HepG2 (cell line): ENCODE data around the gene CUL4A. TPM values are rescaled to one million over a fixed set of nuclear protein-coding genes. Genes with fewer than 3 reads are reported as not detected.

Experiments used
- MIER2 ChIP-seq: IDR thresholded peaks from 2 replicates; pipeline ENCODE4 v1.6.1; 2016; ENCODE audit warnings: missing biosample characterization, missing genetic modification reagents
- PHF8 ChIP-seq: sonication (generic); formaldehyde crosslinking; IDR thresholded peaks from 2 replicates; pipeline ENCODE4 v1.5.0; 2020; ENCODE audit warnings: missing genetic modification reagents
- TMF1 ChIP-seq: sonication (generic); formaldehyde crosslinking; IDR thresholded peaks from 2 replicates; pipeline ENCODE4 v1.8.1; 2022; ENCODE audit warnings: low read depth, missing genetic modification reagents
- XRCC5 ChIP-seq: fragments of 200-400 bp; formaldehyde crosslinking; optimal IDR thresholded peaks from 2 replicates; pipeline ENCODE3; 2017; ENCODE audit warnings: mild to moderate bottlenecking, low read length
- ZKSCAN5 ChIP-seq: sonication (generic); formaldehyde crosslinking; IDR thresholded peaks from 2 replicates; pipeline ENCODE4 v1.5.1; 2020; ENCODE audit warnings: mild to moderate bottlenecking, missing genetic modification reagents
- ZNF225 ChIP-seq: sonication (generic); formaldehyde crosslinking; IDR thresholded peaks from 2 replicates; pipeline ENCODE4 v1.4.0; 2020; ENCODE audit warnings: mild to moderate bottlenecking, missing genetic modification reagents
- ZNF235 ChIP-seq: sonication (generic); formaldehyde crosslinking; IDR thresholded peaks from 2 replicates; pipeline ENCODE4 v1.8.1; 2023; ENCODE audit warnings: mild to moderate bottlenecking, missing genetic modification reagents, borderline replicate concordance
- ZNF501 ChIP-seq: sonication (generic); formaldehyde crosslinking; IDR thresholded peaks from 2 replicates; pipeline ENCODE4 v1.5.1; 2020; ENCODE audit warnings: mild to moderate bottlenecking, moderate library complexity, missing genetic modification reagents
- ZNF563 ChIP-seq: sonication (generic); formaldehyde crosslinking; IDR thresholded peaks from 2 replicates; pipeline ENCODE4 v1.8.0; 2022; ENCODE audit warnings: mild to moderate bottlenecking, moderate library complexity, missing genetic modification reagents
- ZNF781 ChIP-seq: sonication (generic); formaldehyde crosslinking; IDR thresholded peaks from 2 replicates; pipeline ENCODE4 v1.5.1; 2020; ENCODE audit warnings: borderline replicate concordance, mild to moderate bottlenecking, missing genetic modification reagents; ENCODE audit errors: not compliant biosample characterization
- polyA plus RNA-seq, 8 experiments: library from polyadenylated mRNA; depleted of rRNA in 3 of 8; stranded (reverse) in 7 of 8; unstranded in 1 of 8; fragments of >200 nt; fragmentation: Illumina TruSeq in 4 of 8; extraction: Trizol in 4 of 8; gene quantifications; 2 replicates each; pipeline versions ENCODE4 v1.2.1 to v1.2.3, GENCODE V29; 2011 to 2016; ENCODE audit warnings: low read depth in 4 of 8, missing spikeins in 1 of 8, mixed read lengths in 1 of 8; ENCODE audit not compliant: insufficient read depth in 1 of 8
- total RNA-seq, 5 experiments: library from RNA; depleted of rRNA; stranded (reverse); fragments of >200 nt; fragmentation: Illumina TruSeq; extraction: Trizol; gene quantifications; 2 replicates each; pipeline ENCODE4 v1.2.3, GENCODE V29; 2016; ENCODE audit warnings: low read depth in 1 of 5
- TF ChIP-seq, protein P1 (sequence below): sonication (generic); formaldehyde crosslinking; IDR thresholded peaks from 2 replicates; pipeline ENCODE4 v1.8.0; 2022; ENCODE audit warnings: missing genetic modification reagents, mild to moderate bottlenecking, moderate library complexity, borderline replicate concordance
- TF ChIP-seq, protein P2 (sequence below): sonication (generic); formaldehyde crosslinking; IDR thresholded peaks from 2 replicates; pipeline ENCODE4 v1.5.0; 2020; ENCODE audit warnings: mild to moderate bottlenecking, missing genetic modification reagents, moderate library complexity
- TF ChIP-seq, protein P3 (sequence below): sonication (generic); formaldehyde crosslinking; IDR thresholded peaks from 2 replicates; pipeline ENCODE4 v1.4.0; 2020; ENCODE audit warnings: missing genetic modification reagents

Gene CUL4A
- total and polyA plus RNA-seq, 2 of the 13 experiments (the other 11 are each of a cell fraction or from before 2014, with no cell fraction given) = 51.2 to 75.3 TPM

DNA sequence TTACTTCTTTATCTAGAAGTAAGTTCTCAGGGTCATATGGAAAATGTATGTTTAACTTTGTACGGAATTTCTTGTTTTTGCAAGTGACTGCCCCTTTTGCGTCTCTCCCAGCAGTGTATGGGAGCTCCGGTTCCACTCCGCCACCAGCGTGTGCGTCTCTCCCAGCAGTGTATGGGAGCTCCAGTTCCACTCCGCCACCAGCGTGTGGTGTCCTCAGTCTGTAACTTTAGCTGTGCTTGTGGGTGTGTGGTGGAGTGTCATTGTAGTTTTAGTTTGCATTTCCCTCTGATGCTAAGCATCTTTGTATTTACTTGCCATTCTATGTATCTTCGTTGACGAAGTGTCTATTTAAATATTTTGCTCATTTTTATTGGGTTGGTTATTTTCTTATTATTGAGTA lies 2.4 kb downstream of the CUL4A start (continued):
- TF ChIP-seq TMF1 (no peak), ZNF563 (CRISPR knock-in tag) (no peak), ZNF501 (CRISPR knock-in tag) (no peak), PHF8 (CRISPR knock-in tag) (no peak), XRCC5 (no peak), ZNF781 (CRISPR knock-in tag) (no peak), ZKSCAN5 (CRISPR knock-in tag) (no peak), ZNF235 (CRISPR knock-in tag) (no peak), ZNF225 (CRISPR knock-in tag) (no peak), MIER2 (no peak)
- TF ChIP-seq, protein P1, sequence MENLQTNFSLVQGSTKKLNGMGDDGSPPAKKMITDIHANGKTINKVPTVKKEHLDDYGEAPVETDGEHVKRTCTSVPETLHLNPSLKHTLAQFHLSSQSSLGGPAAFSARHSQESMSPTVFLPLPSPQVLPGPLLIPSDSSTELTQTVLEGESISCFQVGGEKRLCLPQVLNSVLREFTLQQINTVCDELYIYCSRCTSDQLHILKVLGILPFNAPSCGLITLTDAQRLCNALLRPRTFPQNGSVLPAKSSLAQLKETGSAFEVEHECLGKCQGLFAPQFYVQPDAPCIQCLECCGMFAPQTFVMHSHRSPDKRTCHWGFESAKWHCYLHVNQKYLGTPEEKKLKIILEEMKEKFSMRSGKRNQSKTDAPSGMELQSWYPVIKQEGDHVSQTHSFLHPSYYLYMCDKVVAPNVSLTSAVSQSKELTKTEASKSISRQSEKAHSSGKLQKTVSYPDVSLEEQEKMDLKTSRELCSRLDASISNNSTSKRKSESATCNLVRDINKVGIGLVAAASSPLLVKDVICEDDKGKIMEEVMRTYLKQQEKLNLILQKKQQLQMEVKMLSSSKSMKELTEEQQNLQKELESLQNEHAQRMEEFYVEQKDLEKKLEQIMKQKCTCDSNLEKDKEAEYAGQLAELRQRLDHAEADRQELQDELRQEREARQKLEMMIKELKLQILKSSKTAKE (CRISPR knock-in tag) = no peak
- TF ChIP-seq, protein P2, sequence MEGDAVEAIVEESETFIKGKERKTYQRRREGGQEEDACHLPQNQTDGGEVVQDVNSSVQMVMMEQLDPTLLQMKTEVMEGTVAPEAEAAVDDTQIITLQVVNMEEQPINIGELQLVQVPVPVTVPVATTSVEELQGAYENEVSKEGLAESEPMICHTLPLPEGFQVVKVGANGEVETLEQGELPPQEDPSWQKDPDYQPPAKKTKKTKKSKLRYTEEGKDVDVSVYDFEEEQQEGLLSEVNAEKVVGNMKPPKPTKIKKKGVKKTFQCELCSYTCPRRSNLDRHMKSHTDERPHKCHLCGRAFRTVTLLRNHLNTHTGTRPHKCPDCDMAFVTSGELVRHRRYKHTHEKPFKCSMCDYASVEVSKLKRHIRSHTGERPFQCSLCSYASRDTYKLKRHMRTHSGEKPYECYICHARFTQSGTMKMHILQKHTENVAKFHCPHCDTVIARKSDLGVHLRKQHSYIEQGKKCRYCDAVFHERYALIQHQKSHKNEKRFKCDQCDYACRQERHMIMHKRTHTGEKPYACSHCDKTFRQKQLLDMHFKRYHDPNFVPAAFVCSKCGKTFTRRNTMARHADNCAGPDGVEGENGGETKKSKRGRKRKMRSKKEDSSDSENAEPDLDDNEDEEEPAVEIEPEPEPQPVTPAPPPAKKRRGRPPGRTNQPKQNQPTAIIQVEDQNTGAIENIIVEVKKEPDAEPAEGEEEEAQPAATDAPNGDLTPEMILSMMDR (CRISPR knock-in tag) = peak; percentile 70
- TF ChIP-seq, protein P3, sequence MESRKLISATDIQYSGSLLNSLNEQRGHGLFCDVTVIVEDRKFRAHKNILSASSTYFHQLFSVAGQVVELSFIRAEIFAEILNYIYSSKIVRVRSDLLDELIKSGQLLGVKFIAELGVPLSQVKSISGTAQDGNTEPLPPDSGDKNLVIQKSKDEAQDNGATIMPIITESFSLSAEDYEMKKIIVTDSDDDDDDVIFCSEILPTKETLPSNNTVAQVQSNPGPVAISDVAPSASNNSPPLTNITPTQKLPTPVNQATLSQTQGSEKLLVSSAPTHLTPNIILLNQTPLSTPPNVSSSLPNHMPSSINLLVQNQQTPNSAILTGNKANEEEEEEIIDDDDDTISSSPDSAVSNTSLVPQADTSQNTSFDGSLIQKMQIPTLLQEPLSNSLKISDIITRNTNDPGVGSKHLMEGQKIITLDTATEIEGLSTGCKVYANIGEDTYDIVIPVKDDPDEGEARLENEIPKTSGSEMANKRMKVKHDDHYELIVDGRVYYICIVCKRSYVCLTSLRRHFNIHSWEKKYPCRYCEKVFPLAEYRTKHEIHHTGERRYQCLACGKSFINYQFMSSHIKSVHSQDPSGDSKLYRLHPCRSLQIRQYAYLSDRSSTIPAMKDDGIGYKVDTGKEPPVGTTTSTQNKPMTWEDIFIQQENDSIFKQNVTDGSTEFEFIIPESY = peak; percentile 100
- TF ChIP-seq, all 625 proteins: peak for 14
